ENCODE results near the gene TBR1. TPM values are rescaled to one million over a fixed set of nuclear protein-coding genes. Genes with fewer than 3 reads are reported as not detected.

The TBR1 gene
- total and polyA plus RNA-seq, 10 of the 15 experiments (the other 5 are each of a cell fraction or from before 2014, with no cell fraction given), result 0.01 TPM; not detected in 9

- H3K27ac ChIP-seq (ENCODE audit: control insufficient read depth, insufficient read depth), result no peak overlapping the region
- CTCF ChIA-PET, result no interaction called here
- no peaks in the 10 kb centered on the region; the same call in 1 of the 3 replicates for H3K9me3 ChIP-seq (replicated peaks; ENCODE audit: control insufficient read depth, insufficient read depth, low read length)
- H4K20me1 ChIP-seq (ENCODE audit: control insufficient read depth, insufficient read depth), result no peaks in the 10 kb centered on the region
- no peaks in the 10 kb centered on the region for H3K4me1 ChIP-seq (ENCODE audit: control insufficient read depth, insufficient read depth, low read length)
- DNase-seq (ENCODE audit: low read depth, low spot score), result no peak
- no peak overlapping the region for H3K4me2 ChIP-seq (ENCODE audit: control insufficient read depth, insufficient read depth)
- H2AFZ ChIP-seq (ENCODE audit: control insufficient read depth, low read depth, low read length), result no peak overlapping the region
- RAD21 ChIA-PET (ENCODE audit: unreplicated experiment), result no interaction called here
- POLR2A ChIA-PET, result no interaction called here
- intact Hi-C loops (cut with micrococcal nuclease; ENCODE audit: unreplicated experiment) (no loop called here), in situ Hi-C loops (cut with MboI) (no loop called here)
- no peak overlapping the region for H3K4me3 ChIP-seq
- TF ChIP-seq MAX (IDR thresholded peaks at IDR 0.05; ENCODE audit: low read depth, low read length) (no peak), USF2 (IDR thresholded peaks at IDR 0.05; ENCODE audit: borderline replicate concordance, low read depth, low read length) (no peak), TCF7 (IDR thresholded peaks at IDR 0.05; ENCODE audit: borderline replicate concordance) (no peak), IKZF2 (IDR thresholded peaks at IDR 0.05) (no peak), HDAC2 (IDR thresholded peaks at IDR 0.05) (no peak), ZNF24 (IDR thresholded peaks at IDR 0.05) (no peak), MYC (IDR thresholded peaks at IDR 0.05; ENCODE audit: insufficient read depth, insufficient read length, insufficient replicate concordance, low read length, severe bottlenecking) (no peak), TARDBP (IDR thresholded peaks at IDR 0.05; ENCODE audit: borderline replicate concordance) (no peak), HCFC1 (IDR thresholded peaks at IDR 0.05; ENCODE audit: low read length) (no peak)
- TF ChIP-seq, protein P1, sequence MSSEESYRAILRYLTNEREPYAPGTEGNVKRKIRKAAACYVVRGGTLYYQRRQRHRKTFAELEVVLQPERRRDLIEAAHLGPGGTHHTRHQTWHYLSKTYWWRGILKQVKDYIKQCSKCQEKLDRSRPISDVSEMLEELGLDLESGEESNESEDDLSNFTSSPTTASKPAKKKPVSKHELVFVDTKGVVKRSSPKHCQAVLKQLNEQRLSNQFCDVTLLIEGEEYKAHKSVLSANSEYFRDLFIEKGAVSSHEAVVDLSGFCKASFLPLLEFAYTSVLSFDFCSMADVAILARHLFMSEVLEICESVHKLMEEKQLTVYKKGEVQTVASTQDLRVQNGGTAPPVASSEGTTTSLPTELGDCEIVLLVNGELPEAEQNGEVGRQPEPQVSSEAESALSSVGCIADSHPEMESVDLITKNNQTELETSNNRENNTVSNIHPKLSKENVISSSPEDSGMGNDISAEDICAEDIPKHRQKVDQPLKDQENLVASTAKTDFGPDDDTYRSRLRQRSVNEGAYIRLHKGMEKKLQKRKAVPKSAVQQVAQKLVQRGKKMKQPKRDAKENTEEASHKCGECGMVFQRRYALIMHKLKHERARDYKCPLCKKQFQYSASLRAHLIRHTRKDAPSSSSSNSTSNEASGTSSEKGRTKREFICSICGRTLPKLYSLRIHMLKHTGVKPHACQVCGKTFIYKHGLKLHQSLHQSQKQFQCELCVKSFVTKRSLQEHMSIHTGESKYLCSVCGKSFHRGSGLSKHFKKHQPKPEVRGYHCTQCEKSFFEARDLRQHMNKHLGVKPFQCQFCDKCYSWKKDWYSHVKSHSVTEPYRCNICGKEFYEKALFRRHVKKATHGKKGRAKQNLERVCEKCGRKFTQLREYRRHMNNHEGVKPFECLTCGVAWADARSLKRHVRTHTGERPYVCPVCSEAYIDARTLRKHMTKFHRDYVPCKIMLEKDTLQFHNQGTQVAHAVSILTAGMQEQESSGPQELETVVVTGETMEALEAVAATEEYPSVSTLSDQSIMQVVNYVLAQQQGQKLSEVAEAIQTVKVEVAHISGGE (CRISPR knock-in tag; IDR thresholded peaks at IDR 0.05), result no peak
- ATAC-seq, result peak; percentile 48; the same call in 2 of the 3 replicates
- 0% methylated on average over 2 of the region's 2 CpGs for WGBS (ENCODE audit: insufficient coverage, insufficient replicate concordance, low lambda C conversion rate, missing lambda C conversion rate)
- H3K9ac ChIP-seq (ENCODE audit: control insufficient read depth, insufficient read depth, low read length), result no peak overlapping the region
- no TSS peak for BruUV-seq (replicated peaks)
- no peaks in the 10 kb centered on the region for H3K36me3 ChIP-seq (ENCODE audit: control insufficient read depth in 2 of 2, insufficient read depth in 2 of 2, low read length in 1 of 2)
- SMC1A ChIA-PET (ENCODE audit: uncharacterized antibody, unreplicated experiment), result interaction anchor here (1.0 kb wide), 1 partner anchor 10 kb away, joined by 4 read pairs; no protein-coding TSS in a partner anchor
- FAIRE-seq, result no peak
- H3K27me3 ChIP-seq (replicated peaks in 1 of 2; ENCODE audit: control insufficient read depth in 2 of 2, insufficient read depth in 2 of 2, low read length in 1 of 2), result peaks cover 2 to 22% of the 10 kb centered on the region in 2 experiments; a peak in 3 of 4 replicates
- H3K79me2 ChIP-seq (ENCODE audit: control insufficient read depth, insufficient read depth, low read length), result no peaks in the 10 kb centered on the region
Observed at GRCh38 chr2:161430386-161430785, 14.3 kb downstream of the TBR1 start.

Data from GM12878 (cell line).